Testis (tissue), 3 donors: ENCODE measurements around the gene MPZL2. TPM values are rescaled to one million over a fixed set of nuclear protein-coding genes. Genes with fewer than 3 reads are reported as not detected.

Experiments
- DNase-seq: peaks from one replicate; pipeline ENCODE4 v3.0.0-alpha.2; 2019
- H3K27ac ChIP-seq, 2 donors: fragments of 200-600 bp; sonication (generic); one replicate each; pipeline ENCODE4 v1.5.1; 2019
- H3K27me3 ChIP-seq: fragments of 200-600 bp; sonication (generic); one replicate; pipeline ENCODE4 v1.5.1; 2019
- H3K36me3 ChIP-seq: fragments of 200-600 bp; sonication (generic); one replicate; pipeline ENCODE4 v1.5.1; 2017; ENCODE audit warnings: low read depth; ENCODE audit errors: missing control alignments
- H3K4me1 ChIP-seq: fragments of 200-600 bp; sonication (generic); one replicate; pipeline ENCODE4 v1.5.1; 2019
- H3K4me3 ChIP-seq, 2 donors: fragments of 200-600 bp; sonication (generic); one replicate each; pipeline ENCODE4 v1.5.1; 2017 to 2019
- H3K9me3 ChIP-seq: fragments of 200-600 bp; sonication (generic); one replicate; pipeline ENCODE4 v1.5.1; 2017
- CTCF ChIP-seq, 3 experiments: fragments of 450-650 bp in 2 of 3; fragments of 200-600 bp in 1 of 3; sonication (generic) in 1 of 3; IDR thresholded peaks; one replicate each; pipeline ENCODE4 v1.5.1; 2016 to 2019; ENCODE audit warnings: antibody characterized with exemption in 3 of 3, mild to moderate bottlenecking in 2 of 3, moderate library complexity in 1 of 3
- POLR2A ChIP-seq: fragments of 450-650 bp; IDR thresholded peaks from one replicate; pipeline ENCODE4 v1.6.1; 2017; ENCODE audit warnings: antibody characterized with exemption, mild to moderate bottlenecking, moderate library complexity
- WGBS, 2 donors: methylation state at CpG; one replicate each; pipeline ENCODE4 v1.1.5; 2018; 5-methylcytosine and 5-hydroxymethylcytosine counted together
- intact Hi-C: fragments of 100-400 bp; cut with DNase I; formaldehyde crosslinking; loops from one replicate; pipeline ENCODE4 v1.15.1; 2023; ENCODE audit warnings: low total_unique reads
- polyA plus RNA-seq: library from polyadenylated mRNA; stranded (reverse); fragments of 350-450 nt; fragmentation: Illumina TruSeq; extraction: RNeasy Lipid Tissue Mini Kit (QIAGEN cat#74804); gene quantifications from one replicate; pipeline ENCODE4 v1.2.3, GENCODE V29; 2014; ENCODE audit warnings: low read depth, low replicate concordance; ENCODE audit not compliant: insufficient read depth
- total RNA-seq, 2 donors: library from RNA; depleted of rRNA; stranded (reverse); fragments of >200 nt; gene quantifications; one replicate each; pipeline ENCODE4 v1.2.3, GENCODE V29; 2016

MPZL2 gene
- total and polyA plus RNA-seq, 3 donors from 2014 or later, result 1.7 to 4.2 (median 3.0) TPM

- Histone ChIP-seq H3K4me1 (no peaks in the 10 kb centered on the region), H3K4me3 (no peak overlapping the region), H3K27ac (no peak overlapping the region), H3K27me3 (no peaks in the 10 kb centered on the region), H3K9me3 (no peaks in the 10 kb centered on the region), H3K36me3 (no peaks in the 10 kb centered on the region)
- no peak for DNase-seq
- 63 to 100% methylated on average over 1 of the region's 1 CpG for WGBS, 2 donors
- intact Hi-C loops, result no loop called here
- TF ChIP-seq CTCF (IDR thresholded peaks at IDR 0.05), result no peak
- no peak for TF ChIP-seq POLR2A
Measured at GRCh38 chr11:118247041-118247440, 17.1 kb downstream of the MPZL2 start.

DNA sequence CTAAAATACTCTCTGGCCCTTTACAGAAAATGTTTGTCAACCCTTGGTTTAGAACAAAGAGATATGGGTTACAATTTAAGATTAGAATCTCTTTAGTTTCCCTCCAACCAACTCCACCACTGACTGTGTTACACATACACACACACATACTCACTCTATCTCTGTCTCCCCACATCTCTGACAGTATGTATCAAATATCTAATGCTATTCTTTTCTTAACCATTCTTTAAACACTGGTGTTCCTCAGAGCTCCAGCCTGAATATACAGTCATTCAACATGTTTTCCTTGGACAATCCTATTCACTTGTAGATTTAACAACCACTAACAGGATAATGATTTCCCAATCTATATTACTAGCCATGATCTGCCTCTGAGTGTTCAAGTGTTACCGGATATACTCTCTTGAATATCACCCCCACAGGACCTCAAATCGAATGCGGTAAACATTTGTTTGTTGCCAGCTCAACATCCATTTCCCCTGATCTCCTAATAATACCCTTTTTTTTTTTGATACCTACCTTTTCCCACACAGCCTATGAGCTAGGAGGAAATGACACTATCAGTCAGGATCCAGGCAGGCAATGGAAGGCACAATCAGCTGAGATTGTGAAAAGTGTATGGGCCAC lies 18.0 kb downstream of the MPZL2 start:
- H3K27ac ChIP-seq, result no peak overlapping the region
- intact Hi-C loops, result no loop called here
- no peaks in the 10 kb centered on the region for H3K36me3 ChIP-seq
- DNase-seq, result no peak
- H3K4me3 ChIP-seq, result no peak overlapping the region
- no peaks in the 10 kb centered on the region for H3K27me3 ChIP-seq
- H3K4me1 ChIP-seq, result no peaks in the 10 kb centered on the region
- 86 to 96% methylated on average over 3 of the region's 3 CpGs for WGBS, 2 donors
- TF ChIP-seq POLR2A, result no peak
- no peak for TF ChIP-seq CTCF (IDR thresholded peaks at IDR 0.05)
- no peaks in the 10 kb centered on the region for H3K9me3 ChIP-seq

DNA sequence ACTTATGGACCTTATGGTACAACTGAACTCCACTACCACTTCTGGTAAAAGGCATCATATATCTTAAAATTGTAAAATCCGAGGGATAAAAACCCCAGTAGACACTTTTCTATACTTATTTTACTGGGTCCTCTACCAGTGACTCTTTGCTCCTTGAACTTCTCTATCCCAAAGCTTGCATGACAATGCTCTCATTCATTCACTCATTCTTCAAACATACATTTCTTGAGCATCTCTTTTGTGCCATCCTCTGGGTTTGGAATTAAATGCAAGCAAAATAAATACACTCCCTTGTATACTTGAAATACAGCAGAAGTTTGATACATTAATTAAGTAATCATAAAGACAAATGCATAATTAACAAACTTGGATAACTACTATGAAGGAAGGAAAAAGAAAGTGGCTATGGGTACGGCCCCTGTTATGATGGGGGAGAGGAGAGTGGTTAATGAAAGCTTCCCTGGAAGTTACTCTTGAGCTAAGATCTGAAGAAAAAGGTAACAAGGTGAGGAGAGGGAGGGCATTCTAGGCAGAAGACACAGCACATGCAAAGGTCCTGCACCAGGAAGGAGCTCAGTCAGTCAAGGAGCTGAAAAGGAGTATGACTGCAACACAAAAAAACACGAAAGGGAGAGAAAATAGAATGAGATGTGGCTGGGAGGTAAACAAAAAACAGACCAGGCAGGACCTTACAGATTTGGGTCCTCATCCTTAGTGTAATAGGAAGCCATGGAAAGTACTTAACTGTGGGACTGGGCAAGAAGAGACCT lies 19.9 kb downstream of the MPZL2 start:
- intact Hi-C loops, result no loop called here
- no peaks in the 10 kb centered on the region for H3K36me3 ChIP-seq
- no peaks in the 10 kb centered on the region for H3K27me3 ChIP-seq
- no peak overlapping the region for H3K4me3 ChIP-seq
- DNase-seq, result no peak
- H3K9me3 ChIP-seq, result no peaks in the 10 kb centered on the region
- H3K4me1 ChIP-seq, result no peaks in the 10 kb centered on the region
- 81 to 88% methylated on average over 3 of the region's 3 CpGs for WGBS, 2 donors
- no peak for TF ChIP-seq CTCF (IDR thresholded peaks at IDR 0.05)
- no peak for TF ChIP-seq POLR2A
- no peak overlapping the region for H3K27ac ChIP-seq

DNA sequence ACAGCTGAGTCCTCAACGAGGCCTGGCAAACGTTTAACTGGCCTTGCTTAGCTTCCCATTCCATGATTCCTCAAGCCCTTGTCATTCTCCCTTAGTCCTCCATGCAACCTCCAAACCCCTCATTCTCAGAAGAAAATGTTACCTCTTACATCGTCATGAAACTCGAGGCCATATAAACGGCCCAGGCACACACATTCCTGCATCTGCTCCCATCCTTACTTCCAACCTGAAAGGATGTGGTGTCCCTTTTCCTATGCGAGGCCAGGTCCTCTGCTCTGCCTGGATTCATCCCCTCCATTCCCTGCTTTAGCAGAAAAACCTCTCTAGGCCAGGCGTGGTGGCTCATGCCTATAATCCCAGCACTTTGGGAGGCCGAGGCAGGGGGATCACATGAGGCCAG lies 20.9 kb downstream of the MPZL2 start:
- Histone ChIP-seq H3K27me3 (no peaks in the 10 kb centered on the region), H3K4me3 (no peak overlapping the region), H3K27ac (no peak overlapping the region), H3K36me3 (no peaks in the 10 kb centered on the region), H3K9me3 (no peaks in the 10 kb centered on the region), H3K4me1 (no peaks in the 10 kb centered on the region)
- TF ChIP-seq POLR2A (no peak), CTCF (IDR thresholded peaks at IDR 0.05) (no peak)
- DNase-seq, result no peak
- intact Hi-C loops, result no loop called here
- 66 to 74% methylated on average over 7 to 8 of the region's 8 CpGs for WGBS, 2 donors

GRCh38 chr11:118241764-118242098 lies 22.4 kb downstream of the MPZL2 start:
- Histone ChIP-seq H3K9me3 (no peaks in the 10 kb centered on the region), H3K4me3 (no peak overlapping the region), H3K4me1 (no peaks in the 10 kb centered on the region), H3K27ac (no peak overlapping the region), H3K27me3 (no peaks in the 10 kb centered on the region), H3K36me3 (no peaks in the 10 kb centered on the region)
- intact Hi-C loops, result no loop called here
- 92% methylated on average over 1 of the region's 1 CpG for WGBS, 2 donors
- TF ChIP-seq CTCF (IDR thresholded peaks at IDR 0.05) (no peak), POLR2A (no peak)
- DNase-seq, result no peak
